COLO668 (cell line): ENCODE results near the gene S100Z.
"Not testable (repeated sequence)": the region's sequence is repeated elsewhere in the genome, so short reads cannot be mapped to it uniquely, and the experiment has no call there.

Source experiments
- DNase-seq: peaks from one replicate; lab custom pipeline; 2025; ENCODE audit not compliant: unreplicated experiment; lab: John Stamatoyannopoulos, UW

The S100Z gene

DNA sequence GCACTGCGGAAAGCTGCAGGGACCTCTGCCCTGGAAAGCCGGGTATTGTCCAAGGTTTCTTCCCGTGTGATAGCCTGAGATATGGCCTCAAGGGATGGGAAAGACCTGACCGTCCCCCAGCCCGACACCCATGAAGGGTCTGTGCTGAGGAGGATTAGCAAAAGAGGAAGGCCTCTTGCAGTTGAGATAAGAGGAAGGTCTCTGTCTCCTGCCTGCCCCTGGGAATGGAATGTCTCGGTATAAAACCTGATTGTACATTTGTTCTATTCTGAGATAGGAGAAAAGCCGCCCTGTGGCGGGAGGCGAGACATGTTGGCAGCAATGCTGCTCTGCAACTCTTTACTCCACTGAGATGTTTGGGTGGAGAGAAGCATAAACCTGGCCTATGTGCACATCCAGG is 95.4 kb downstream of the S100Z start:
- not testable (repeated sequence) for DNase-seq

DNA sequence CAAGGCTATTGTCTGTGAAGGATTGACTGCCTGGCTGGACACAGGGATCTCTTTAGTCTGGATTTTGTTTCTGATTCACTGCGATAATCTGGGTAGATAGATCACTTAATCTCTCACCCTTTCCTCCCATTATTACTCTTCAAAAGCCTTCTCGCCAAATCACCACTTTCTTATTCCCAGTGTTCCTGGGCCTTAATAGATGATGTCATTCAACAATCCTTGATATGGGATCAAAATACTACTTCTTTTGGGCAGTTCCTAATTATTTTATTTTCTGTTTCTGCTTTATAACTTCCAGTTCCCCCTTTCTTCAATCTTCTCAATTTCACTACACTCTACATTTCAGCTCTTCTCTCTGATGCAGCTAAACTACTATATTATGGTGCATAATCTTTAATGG is 96.3 kb downstream of the S100Z start:
- no peak for DNase-seq

DNA sequence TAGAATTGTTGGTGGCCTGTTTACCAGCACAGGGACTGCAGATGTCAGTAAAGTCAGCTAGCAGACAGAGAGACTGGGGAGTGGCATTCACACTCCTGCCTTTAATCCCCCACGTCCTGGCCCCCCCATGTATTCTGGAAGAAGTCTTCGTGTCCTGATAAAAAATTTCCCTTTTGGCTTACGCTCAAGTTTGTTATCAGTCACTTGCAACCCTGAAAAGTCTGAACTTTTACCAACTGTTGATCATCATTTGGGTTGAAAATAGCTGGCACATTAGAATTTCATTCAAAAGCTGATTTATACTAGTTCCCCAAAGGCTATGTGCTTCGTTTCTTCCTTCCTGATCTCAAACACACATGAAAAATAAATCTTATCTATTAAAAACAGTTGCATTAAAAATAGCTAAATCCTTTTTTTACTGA is 97.3 kb downstream of the S100Z start:
- no peak for DNase-seq

DNA sequence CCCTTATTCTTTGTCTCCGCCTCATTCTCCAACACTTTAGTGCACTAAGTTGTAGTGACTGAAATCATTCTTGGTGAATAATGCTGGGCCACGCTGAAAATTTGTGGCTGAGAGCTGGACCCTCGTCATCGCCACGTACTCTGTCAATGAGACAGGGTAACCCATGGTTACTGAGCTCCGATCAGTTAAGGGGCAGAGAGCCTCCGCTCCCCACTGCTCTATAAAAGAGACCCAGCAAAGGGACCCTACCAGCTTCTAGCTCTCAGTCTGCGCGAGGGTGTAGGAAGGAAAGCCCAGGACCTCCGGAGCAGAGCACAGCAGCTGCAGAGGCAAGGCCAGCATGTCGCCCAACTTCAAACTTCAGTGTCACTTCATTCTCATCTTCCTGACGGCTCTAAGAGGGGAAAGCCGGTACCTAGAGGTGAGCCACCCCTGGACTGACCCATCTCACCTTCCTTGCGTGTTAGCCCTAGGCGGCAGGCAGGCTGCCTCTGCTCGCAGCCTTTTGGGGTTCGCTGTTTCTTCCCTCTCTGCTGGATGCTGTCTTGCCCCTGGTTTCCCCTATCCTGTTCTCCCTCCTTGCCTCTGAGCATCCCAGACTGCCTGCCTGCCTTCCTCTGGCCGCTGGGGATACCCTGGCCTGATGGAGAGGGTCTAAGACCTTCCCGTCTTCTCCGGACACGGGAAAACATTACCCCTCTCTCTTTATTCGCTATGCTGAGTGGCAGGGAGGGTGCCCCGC is 103.2 kb downstream of the S100Z start, which contains the start of gene CRHBP:
CRHBP (plus strand) TSS at position 251 of the 742 bp plus-strand sequence; CDS start at position 341, 90 bp downstream.
- DNase-seq = no peak

DNA sequence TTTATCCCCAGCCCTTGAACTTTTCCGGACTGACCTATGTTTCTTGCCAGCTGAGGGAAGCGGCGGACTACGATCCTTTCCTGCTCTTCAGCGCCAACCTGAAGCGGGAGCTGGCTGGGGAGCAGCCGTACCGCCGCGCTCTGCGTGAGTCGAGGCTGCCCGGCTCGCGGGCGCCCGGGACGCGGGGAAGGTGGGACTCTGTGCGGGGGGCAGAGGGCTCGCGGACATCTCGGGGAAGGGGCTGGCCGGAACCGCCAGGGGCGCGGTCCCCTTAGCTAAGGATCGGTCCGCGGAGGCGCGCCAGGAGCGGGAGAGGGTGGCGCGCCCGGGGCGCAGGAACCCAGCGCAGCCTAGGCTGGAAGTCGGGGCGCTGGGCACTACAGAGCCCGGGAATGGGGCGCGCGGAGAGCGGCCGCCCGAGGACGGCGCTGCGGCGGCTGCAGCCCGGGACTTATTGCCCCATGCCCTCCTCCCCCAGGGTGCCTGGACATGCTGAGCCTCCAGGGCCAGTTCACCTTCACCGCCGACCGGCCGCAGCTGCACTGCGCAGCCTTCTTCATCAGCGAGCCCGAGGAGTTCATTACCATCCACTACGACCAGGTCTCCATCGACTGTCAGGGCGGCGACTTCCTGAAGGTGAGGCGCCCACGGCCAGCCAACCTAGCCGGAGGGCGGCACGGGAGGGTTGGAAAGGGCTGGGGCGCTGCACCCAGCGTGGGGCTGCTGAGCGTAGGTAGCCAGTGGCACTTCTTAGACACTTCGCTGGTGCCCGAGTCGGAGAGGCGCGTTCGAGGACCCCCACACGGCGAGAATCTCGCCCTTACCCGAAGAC is 104.0 kb downstream of the S100Z start:
- DNase-seq = no peak

DNA sequence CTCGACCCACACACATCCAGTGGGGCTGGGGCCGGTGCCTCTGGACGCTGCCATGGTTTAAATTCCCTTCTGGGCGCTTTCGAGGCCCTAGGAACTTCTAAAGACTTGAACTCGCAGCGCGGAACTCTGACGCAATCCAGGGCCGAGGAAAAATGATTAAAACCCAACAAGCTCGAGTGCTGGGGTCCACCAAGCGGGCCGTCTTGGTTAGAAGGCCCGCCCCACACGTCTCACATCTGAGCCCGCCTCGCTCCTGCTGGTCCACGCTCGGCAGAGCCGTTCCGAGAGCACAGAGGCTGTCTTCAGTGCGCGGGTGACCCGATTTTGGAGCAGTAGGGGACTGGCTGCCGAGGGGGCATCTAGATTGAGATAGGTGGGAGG is 104.6 kb downstream of the S100Z start:
- no peak for DNase-seq

DNA sequence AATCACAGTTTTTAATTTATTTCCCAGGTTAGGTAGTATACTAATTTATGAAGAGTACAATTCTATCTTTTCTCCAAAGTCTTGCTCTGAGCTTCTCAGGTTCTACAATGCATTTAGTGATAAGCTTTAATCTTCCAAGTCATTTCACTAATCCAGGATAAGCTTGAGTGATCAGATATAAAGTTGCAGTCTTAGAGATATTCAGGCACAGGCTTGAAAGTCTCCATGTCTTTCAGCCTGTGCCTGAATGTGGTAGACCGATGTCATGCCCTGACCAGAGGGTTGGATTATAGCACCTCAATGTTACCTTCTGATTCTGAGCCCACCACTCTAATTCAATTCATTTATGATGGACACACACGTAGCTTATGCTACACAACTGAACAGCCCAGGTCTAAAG is 106.2 kb downstream of the S100Z start:
- no peak for DNase-seq

DNA sequence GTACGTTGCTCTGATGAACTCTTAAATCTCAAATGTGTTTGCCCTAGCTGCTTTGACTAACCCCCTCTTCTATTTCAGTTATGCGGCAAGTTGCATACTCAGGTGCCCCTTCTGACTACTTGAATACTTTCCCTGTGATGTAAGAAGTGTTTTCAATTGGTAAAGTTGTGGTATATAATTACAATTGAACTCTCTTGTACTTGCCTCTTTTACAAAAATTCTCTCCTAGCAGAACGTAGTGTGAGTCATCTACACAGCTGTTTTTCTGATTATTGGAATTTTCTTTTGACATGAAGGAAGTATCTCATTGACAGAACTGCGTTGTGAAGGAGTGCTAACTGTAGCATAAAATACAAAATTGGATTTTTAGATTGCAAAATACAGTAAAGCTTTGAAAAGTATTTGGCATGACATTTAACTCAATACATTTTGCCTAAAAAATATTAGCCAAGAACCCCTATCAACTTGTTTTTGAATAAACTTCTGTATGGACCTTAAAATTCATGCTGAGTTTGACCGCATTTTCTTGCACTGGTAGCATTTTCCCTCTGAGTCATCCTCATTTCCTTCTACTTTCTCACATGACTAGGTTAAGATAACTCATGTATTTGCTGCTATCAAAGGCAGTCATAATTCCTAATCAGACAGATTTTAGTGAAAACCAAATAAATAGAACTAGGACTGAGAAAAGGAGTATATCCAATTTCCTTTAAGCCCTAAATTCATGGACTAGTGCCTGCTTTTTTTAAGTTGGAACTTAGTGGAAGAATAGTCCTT is 109.4 kb downstream of the S100Z start:
- DNase-seq = no peak

DNA sequence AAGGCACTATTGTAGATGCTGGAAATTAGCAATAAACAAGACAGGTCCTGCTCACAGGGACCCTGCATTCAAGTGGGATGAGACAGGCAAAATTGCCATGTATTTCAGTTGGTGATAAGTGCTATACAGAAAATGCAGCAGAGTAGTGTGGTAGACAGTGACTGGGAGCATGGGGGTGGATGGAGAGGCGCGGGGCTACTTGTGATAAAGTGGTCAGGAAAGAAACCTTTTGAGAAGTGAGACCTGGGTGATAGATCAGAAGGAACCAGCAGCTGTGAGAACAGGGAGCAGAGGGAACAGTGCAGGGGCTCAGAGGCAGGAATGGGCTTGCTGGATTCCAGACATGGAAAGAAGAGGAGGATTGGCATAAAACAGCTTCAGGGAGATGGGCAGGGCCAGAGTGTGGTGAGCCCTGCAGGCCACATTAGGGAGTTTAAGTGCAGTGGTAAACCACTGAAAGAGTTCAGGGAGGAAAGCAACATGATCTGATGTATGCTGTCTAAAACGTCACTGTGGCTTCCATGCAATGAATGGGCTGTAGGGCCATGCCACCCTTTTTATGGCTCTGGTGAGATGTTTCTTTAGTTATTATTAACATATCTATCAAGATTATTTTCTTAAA is 110.3 kb downstream of the S100Z start:
- no peak for DNase-seq

DNA sequence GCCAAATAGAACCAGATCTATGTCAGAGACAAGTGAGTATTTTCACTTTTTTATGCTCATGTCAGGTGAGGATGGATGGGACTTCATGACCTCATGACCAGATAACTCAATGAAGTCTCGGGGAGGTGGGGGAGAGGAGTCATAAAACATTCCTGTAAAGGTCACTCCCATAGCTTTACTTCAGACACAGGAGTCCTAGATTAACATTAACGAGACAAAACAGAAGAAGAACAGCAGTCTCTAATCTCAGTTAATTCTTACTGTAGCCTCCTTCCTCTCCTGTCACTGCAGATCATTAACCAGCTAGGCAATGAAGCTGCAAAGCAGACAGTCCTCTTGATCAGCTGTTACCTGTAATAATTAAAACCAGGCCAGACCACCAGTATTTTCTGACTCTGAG is 114.2 kb downstream of the S100Z start:
- no peak for DNase-seq
